Left renal cortex interstitium (tissue), 4 donors: ENCODE measurements around the gene SART3. TPM values are rescaled to one million over a fixed set of nuclear protein-coding genes. Genes with fewer than 3 reads are reported as not detected.
"Not testable (repeated sequence)": the region's sequence is repeated elsewhere in the genome, so short reads cannot be mapped to it uniquely, and the experiment has no call there.

Source experiments
- DNase-seq, 4 donors: peaks; one replicate each; pipeline ENCODE4 v3.0.0-alpha.2; 2013; ENCODE audit warnings: low read depth in 4 of 4, low spot score in 2 of 4, missing footprints in 1 of 4
- polyA plus RNA-seq, 4 donors: library from polyadenylated mRNA; unstranded; fragments of 120-200 nt; gene quantifications; one replicate each; pipeline ENCODE4 v1.2.1, GENCODE V29; 2013; ENCODE audit not compliant: insufficient read length in 4 of 4

SART3 gene
- polyA plus RNA-seq, 4 donors, result 50.4 to 71.3 (median 59.4) TPM

- DNase-seq, result no peak
Measured at GRCh38 chr12:108498136-108498535, 62.8 kb downstream of the SART3 start.

DNA sequence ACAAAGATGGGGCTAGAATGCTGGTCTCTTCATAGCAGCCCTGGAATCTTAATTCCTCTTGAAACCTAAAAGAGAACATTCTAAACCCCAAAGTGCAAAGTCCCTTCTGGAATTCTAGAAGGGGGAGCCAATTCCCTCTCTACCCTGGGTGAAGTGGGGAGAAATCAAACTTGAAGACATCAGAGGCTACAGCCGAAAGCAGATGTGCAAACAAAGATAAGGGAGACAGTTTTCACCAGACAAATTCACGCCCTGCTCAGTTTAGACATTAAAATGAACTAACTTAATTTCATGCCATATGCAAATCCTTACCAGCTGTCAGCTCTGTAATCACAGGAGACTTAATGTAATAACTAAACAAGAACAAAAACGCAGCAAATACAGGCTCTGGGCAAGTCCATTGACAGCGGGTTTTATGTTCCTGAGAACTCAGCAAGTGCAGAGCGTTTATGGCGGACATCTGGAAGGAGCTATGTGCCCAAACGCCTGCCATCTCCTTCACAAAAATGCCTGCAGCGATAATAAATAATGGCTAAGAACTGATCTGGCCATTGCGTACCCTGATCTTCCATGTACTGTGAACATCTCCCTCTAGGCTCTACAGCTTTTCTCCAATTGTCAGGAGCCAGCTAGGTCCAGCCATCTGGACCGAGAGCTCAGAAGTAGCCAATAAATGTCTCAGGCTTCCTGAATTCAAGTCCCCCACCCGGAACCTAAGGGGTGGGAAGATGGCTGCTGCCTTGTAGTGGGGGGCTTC is 65.0 kb downstream of the SART3 start:
- DNase-seq, result no peak

DNA sequence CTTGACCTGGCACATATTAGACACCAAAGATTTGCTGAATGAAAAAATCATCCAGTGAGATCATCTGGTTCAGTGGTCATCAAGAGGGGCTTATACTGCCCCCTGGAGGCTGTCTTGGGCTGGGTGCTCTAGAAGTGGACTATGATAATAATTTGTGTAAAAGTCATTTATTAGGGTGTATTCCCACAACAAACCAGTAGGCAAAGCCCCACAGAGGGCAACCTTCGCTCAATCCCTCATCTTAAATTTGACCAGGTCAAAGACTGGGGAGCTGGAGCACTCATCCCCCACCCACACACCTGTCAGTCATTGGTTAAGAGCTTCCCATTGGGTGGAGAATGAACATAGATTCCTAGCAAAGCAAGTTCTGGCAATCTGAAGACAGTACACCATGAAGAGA is 65.9 kb downstream of the SART3 start:
- no peak for DNase-seq

DNA sequence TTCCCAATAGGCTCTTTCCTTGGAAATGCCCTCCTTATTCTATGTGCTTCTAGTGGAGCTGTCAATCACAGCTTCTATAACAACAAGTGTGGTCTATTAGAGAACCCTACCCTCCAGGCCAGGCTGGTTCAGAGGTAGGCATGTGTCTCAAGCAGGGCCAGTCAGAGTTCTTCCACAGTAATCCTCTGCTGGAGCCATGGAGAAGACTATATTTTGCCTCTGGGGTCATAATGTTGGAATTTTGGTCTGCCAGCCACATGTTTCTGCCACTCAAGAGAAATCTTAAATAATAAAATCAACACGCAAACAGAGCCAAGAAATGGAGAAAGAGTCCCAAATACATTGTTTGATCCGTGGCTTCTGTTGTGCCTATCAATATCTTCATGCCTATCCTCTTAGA is 69.7 kb downstream of the SART3 start:
- no peak for DNase-seq

DNA sequence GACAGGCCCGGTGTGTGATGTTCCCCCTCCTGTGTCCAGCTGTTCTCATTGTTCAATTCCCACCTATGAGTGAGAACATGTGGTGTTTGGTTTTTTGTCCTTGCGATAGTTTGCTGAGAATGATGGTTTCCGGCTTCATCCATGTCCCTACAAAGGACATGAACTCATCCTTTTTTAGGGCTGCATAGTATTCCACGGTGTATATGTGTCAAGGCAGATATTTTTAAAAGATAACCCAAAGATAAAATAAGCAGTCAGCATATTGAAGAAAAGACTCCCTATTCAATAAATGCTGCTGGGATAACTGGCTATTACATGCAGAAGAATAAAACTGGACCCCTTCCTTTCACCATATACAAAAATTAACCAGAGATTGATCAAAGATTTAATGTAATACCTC is 73.9 kb downstream of the SART3 start:
- not testable (repeated sequence) for DNase-seq

DNA sequence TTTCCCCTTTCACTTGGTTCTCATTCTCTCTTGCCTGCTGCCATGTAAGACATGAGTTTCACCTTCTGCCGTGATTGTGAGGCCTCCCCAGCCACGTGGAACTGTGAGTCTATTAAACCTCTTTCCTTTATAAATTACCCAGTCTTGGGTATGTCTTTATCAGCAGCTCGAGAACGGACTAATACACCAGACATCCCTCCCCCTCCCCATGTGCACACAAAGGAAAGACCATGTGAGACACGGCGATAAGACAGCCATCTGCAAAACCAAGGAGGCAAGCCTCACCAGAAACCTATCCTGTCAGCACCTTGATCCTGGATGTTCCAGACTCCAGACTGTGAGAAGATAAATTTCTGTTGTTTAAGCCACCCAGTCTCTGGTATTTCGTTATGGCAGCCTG is 75.6 kb downstream of the SART3 start:
- not testable (repeated sequence) for DNase-seq

- no peak for DNase-seq
Measured at GRCh38 chr12:108484845-108485244, 76.1 kb downstream of the SART3 start.

DNA sequence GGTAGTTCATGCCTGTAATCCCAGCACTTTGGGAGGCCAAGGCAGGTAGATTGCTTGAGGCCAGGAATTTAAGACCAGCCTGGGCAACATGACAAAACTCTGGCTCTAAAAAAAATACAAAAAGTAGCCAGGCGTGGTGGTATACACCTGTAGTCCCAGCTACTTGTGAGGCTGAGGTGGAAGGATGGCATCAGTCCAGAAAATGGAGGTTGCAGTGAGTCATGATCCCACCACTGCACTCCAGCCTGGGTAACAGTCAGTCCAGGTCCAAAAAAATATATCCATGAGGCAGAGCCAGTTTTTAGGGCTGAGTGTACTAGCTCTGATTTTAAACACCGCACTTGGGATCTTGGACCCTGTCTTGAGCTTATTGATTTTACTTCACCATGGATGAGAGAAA is 76.5 kb downstream of the SART3 start:
- no peak for DNase-seq

- DNase-seq, result no peak
Measured at GRCh38 chr12:108483213-108484059, 77.5 kb downstream of the SART3 start.

DNA sequence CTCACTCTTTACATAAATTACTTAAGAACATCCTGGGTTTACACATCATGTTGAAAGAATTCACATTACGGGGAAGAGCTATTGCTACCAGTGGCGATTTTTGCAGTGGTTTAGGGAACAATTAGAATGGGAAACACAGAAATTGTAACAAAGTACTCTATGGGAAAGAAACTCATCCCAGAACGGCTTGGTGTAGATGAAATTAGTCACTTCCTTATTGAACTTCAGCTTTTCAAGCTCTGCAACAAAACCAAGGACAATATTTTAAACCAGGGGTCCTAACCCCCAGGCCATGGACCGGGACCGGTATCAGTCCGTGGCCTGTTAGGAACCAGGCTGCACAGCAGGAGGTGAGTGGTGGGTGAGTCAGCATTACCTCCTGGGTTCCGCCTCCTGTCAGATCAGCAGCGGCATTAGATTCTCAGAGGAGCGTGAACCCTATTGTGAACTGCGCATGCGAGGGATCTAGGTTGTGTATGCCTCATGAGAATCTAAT is 78.2 kb downstream of the SART3 start:
- DNase-seq, result no peak

GRCh38 chr12:108479364-108480070 is 81.5 kb downstream of the SART3 start:
- DNase-seq, result no peak

DNA sequence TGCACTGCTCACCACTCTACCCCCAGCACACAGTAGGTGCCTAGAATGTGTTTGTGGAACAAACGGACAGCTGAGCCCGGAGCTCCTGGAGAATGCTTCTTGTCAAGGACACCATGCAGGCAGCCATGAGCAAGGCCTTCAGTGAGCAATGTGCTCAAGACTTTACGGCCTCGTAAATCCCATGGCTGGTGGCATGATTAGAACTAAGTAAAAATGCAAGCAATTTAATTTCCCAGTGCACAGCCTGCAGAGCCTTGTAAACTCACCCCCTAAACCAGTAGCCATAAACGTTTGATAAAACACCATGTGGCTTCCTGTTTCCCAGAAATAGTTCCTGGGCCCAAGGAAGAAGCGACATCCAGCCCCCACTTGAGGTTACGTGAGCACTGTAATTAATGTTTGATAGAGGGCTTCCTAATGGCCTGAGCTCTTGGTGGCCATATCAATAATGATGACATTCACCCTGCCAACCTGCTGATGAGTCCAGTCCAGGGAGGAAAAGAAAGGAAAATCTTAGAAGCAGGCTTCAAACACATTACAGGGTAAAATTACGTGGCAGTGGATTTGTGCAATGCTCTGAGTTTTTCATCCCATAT is 82.3 kb downstream of the SART3 start:
- no peak for DNase-seq

DNA sequence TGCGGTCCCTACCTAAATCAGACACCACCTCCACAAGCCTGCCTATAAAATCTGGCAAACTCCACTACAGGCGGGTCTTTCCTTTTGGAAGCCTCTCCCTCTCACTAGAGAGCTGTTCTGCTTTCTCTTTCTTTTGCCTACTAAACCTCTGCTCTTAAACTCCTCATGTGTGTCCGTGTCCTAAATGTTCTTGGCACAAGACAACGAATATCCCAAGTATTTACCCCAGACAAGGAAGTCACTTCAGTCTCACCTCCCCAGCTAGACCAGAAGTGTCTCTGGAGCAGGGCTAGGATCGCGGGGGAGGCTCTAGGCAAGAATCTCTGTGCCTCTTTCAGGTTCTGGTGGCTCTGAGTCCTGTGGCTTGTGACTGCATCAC is 83.1 kb downstream of the SART3 start:
- DNase-seq, result no peak

GRCh38 chr12:108477055-108477880 is 83.7 kb downstream of the SART3 start:
- DNase-seq, result no peak

DNA sequence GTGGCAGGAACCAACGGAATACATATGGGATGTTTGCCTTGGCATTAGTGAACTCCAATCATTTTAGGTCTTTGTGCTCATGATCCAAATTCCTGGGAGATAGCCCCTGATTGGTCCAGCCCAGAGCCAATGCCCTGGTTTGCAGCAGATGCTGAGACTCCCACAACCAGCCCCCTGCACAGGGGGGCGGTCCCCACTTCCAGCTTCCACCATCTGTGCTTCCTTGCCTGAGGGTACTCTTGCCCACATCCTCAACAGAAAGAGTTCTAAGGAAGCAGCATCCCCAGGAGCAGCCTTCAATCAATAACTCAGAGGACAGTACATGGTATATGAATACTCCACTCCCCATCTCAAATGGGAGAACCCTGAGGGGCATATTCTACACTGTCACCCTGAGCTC is 85.6 kb downstream of the SART3 start:
- no peak for DNase-seq

- no peak for DNase-seq
Measured at GRCh38 chr12:108473400-108474055, 87.4 kb downstream of the SART3 start.
